H9 (cell line): ENCODE data around the gene RSPH10B. TPM values are rescaled to one million over a fixed set of nuclear protein-coding genes. Genes with fewer than 3 reads are reported as not detected.
"Not testable (repeated sequence)": the region's sequence is repeated elsewhere in the genome, so short reads cannot be mapped to it uniquely, and the experiment has no call there.

Experiments
- DNase-seq: peaks from one replicate; pipeline ENCODE4 v3.0.0-alpha.2; 2017
- H2AFZ ChIP-seq: one replicate; pipeline ENCODE4 v1.6.1; 2013; ENCODE audit warnings: mild to moderate bottlenecking, low read length, control low read depth, moderate library complexity
- H2AK5ac ChIP-seq: 2 replicates; pipeline ENCODE4 v1.6.1; 2013; ENCODE audit warnings: low read length, control low read depth, mixed read lengths; ENCODE audit not compliant: insufficient read length
- H2BK120ac ChIP-seq: one replicate; pipeline ENCODE4 v1.6.1; 2013; ENCODE audit warnings: low read depth, mild to moderate bottlenecking, low read length, control low read depth, inconsistent platforms; ENCODE audit not compliant: poor library complexity, severe bottlenecking
- H2BK12ac ChIP-seq: 2 replicates; pipeline ENCODE4 v1.6.1; 2013; ENCODE audit warnings: low read length, control low read depth, mixed read lengths, low read depth; ENCODE audit not compliant: insufficient read length
- H2BK15ac ChIP-seq: 2 replicates; pipeline ENCODE4 v1.6.1; 2013; ENCODE audit warnings: low read depth, low read length, control low read depth
- H2BK20ac ChIP-seq: one replicate; pipeline ENCODE4 v1.6.1; 2013; ENCODE audit warnings: low read depth, mild to moderate bottlenecking, low read length, control low read depth, inconsistent platforms; ENCODE audit not compliant: poor library complexity, severe bottlenecking
- H2BK5ac ChIP-seq: 2 replicates; pipeline ENCODE4 v1.6.1; 2013; ENCODE audit warnings: low read length, control low read depth, mixed read lengths; ENCODE audit not compliant: insufficient read length
- H3K14ac ChIP-seq: 2 replicates; pipeline ENCODE4 v1.6.1; 2013; ENCODE audit warnings: low read length, control low read depth; ENCODE audit not compliant: insufficient read depth
- H3K18ac ChIP-seq: 2 replicates; pipeline ENCODE4 v1.6.1; 2013; ENCODE audit warnings: low read depth, mild to moderate bottlenecking, mixed read lengths, low read length, control low read depth; ENCODE audit not compliant: insufficient read length
- H3K23ac ChIP-seq: 2 replicates; pipeline ENCODE4 v1.6.1; 2013; ENCODE audit warnings: low read length, control low read depth, mixed read lengths, low read depth; ENCODE audit not compliant: insufficient read length
- H3K23me2 ChIP-seq: 2 replicates; pipeline ENCODE4 v1.6.1; 2013; ENCODE audit warnings: low read depth, mild to moderate bottlenecking, mixed read lengths, low read length, control low read depth; ENCODE audit not compliant: insufficient read length, poor library complexity, severe bottlenecking
- H3K27ac ChIP-seq: 2 replicates; pipeline ENCODE4 v1.5.1; 2013; ENCODE audit warnings: low read length, control low read depth, mixed read lengths, low read depth; ENCODE audit not compliant: insufficient read length
- H3K27me3 ChIP-seq: 2 replicates; pipeline ENCODE4 v1.6.1; 2013; ENCODE audit warnings: low read length, control low read depth, inconsistent platforms; ENCODE audit not compliant: insufficient read depth
- H3K4ac ChIP-seq: 2 replicates; pipeline ENCODE4 v1.6.1; 2013; ENCODE audit warnings: low read depth, mild to moderate bottlenecking, control low read depth, inconsistent platforms, low read length, moderate library complexity
- H3K4me1 ChIP-seq: 2 replicates; pipeline ENCODE4 v1.6.1; 2013; ENCODE audit warnings: low read length, control low read depth, inconsistent platforms; ENCODE audit not compliant: insufficient read depth
- H3K4me2 ChIP-seq: 2 replicates; pipeline ENCODE4 v1.6.1; 2013; ENCODE audit warnings: low read length, control low read depth, mixed read lengths; ENCODE audit not compliant: insufficient read length, insufficient read depth
- H3K56ac ChIP-seq: 2 replicates; pipeline ENCODE4 v1.6.1; 2013; ENCODE audit warnings: low read depth, mild to moderate bottlenecking, mixed read lengths, low read length, control low read depth; ENCODE audit not compliant: insufficient read length
- H3K79me1 ChIP-seq: 2 replicates; pipeline ENCODE4 v1.6.1; 2013; ENCODE audit warnings: low read depth, mild to moderate bottlenecking, moderate library complexity, low read length, control low read depth, inconsistent platforms; ENCODE audit not compliant: insufficient read depth, poor library complexity, severe bottlenecking
- H3K79me2 ChIP-seq: 2 replicates; pipeline ENCODE4 v1.6.1; 2013; ENCODE audit warnings: low read length, control low read depth, inconsistent platforms; ENCODE audit not compliant: insufficient read depth
- H3K9ac ChIP-seq: 2 replicates; pipeline ENCODE4 v1.6.1; 2013; ENCODE audit warnings: low read length, control low read depth, mixed read lengths; ENCODE audit not compliant: insufficient read length; ENCODE audit errors: extremely low read depth
- H3K9me3 ChIP-seq: one replicate; pipeline ENCODE4 v1.6.1; 2013; ENCODE audit warnings: low read depth, low read length, inconsistent platforms; ENCODE audit not compliant: control insufficient read depth
- H3T11ph ChIP-seq: one replicate; pipeline ENCODE4 v1.6.1; 2013; ENCODE audit warnings: mild to moderate bottlenecking, low read length, control low read depth, inconsistent platforms
- H4K20me1 ChIP-seq: one replicate; pipeline ENCODE4 v1.6.1; 2013; ENCODE audit not compliant: control insufficient read depth, insufficient read length, insufficient read depth
- H4K5ac ChIP-seq: 2 replicates; pipeline ENCODE4 v1.6.1; 2013; ENCODE audit warnings: low read depth, mild to moderate bottlenecking, mixed read lengths, low read length, control low read depth; ENCODE audit not compliant: insufficient read length
- H4K8ac ChIP-seq: replicated peaks from 2 replicates; pipeline ENCODE4 v1.6.1; 2013; ENCODE audit warnings: low read length, control low read depth, mixed read lengths, low read depth; ENCODE audit not compliant: insufficient read length
- H4K91ac ChIP-seq: 2 replicates; pipeline ENCODE4 v1.6.1; 2013; ENCODE audit warnings: low read depth, mild to moderate bottlenecking, moderate library complexity, mixed read lengths, low read length, control low read depth; ENCODE audit not compliant: insufficient read length
- H3K27ac Mint-ChIP-seq, 3 experiments: 2 replicates in 2 of 3; 3 replicates in 1 of 3; pipeline ENCODE4 v1.8.0; 2020 to 2021; ENCODE audit warnings: mixed read lengths in 3 of 3, mild to moderate bottlenecking in 1 of 3, moderate library complexity in 1 of 3
- H3K27me3 Mint-ChIP-seq: 2 replicates; pipeline ENCODE4 v1.8.0; 2021; ENCODE audit warnings: low read depth, mild to moderate bottlenecking, moderate library complexity, mixed read lengths
- H3K36me3 Mint-ChIP-seq, 3 experiments: 2 replicates in 2 of 3; 3 replicates in 1 of 3; pipeline ENCODE4 v1.8.0; 2020 to 2021; ENCODE audit warnings: low read depth in 3 of 3, mixed read lengths in 3 of 3; ENCODE audit not compliant: insufficient read depth in 1 of 3
- H3K4me1 Mint-ChIP-seq, 2 experiments: 2 replicates each; pipeline ENCODE4 v1.8.0; 2020; ENCODE audit warnings: mixed read lengths in 2 of 2
- H3K4me3 Mint-ChIP-seq, 2 experiments: 2 replicates in 1 of 2; 3 replicates in 1 of 2; pipeline ENCODE4 v1.8.0; 2020 to 2021; ENCODE audit warnings: mild to moderate bottlenecking in 2 of 2, mixed read lengths in 2 of 2, moderate library complexity in 1 of 2
- H3K9me3 Mint-ChIP-seq, 2 experiments: 2 replicates in 1 of 2; 3 replicates in 1 of 2; pipeline ENCODE4 v1.8.0; 2020; ENCODE audit warnings: mild to moderate bottlenecking in 2 of 2, mixed read lengths in 2 of 2, moderate library complexity in 1 of 2
- WGBS: extraction: QIAGEN DNeasy Blood & Tissue Kit; methylation state at CpG from one replicate; pipeline ENCODE4 v1.1.7; 2013; ENCODE audit warnings: missing lambda C conversion rate, low lambda C conversion rate, mixed read lengths; ENCODE audit not compliant: insufficient read length; ENCODE audit errors: extremely low coverage; 5-methylcytosine and 5-hydroxymethylcytosine counted together
- total RNA-seq: library from RNA; stranded (reverse); gene quantifications from 2 replicates; pipeline ENCODE4 v1.2.1, GENCODE V29; 2021
- TF ChIP-seq, protein P1 (sequence below): fragments of 200-600 bp; sonication (generic); conservative IDR thresholded peaks from 3 replicates; pipeline ENCODE4 v1.8.0; 2021; ENCODE audit warnings: antibody characterized with exemption, mild to moderate bottlenecking

RSPH10B gene
- total RNA-seq, 1 experiment from 2014 or later, result 0.63 TPM

DNA sequence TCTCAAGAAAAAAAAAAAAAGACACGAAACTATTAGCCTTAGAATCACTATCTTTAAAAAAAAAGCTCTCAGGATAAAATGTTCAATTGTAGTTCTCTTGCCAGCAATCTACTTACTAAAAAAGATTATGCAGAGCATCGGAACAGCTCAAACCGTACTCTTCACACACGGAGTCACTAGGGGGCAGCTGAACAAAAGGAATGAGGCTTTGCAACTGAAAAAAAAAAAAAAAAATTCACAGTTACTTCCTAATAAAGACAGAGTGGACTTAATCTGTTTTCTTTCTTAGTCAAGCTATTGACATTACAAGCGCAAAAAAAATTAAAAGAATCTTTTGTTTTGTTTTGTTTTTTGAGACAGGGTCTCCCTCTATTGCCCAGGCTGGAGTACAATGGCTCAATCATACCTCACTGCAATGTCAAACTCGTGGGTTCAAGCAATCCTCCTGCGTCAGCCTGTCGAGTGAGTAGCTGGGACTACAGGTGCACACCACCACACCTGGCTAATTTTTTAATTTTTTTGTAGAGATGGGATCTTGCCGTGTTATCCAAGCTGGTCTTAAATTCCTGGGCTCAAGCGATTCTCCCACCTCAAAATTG, 26.8 kb upstream of the RSPH10B start:
- Histone ChIP-seq H2AFZ (no peak overlapping the region), H3K23me2 (no peaks in the 10 kb centered on the region), H2BK15ac (no peak overlapping the region), H2BK20ac (no peak overlapping the region), H3K27me3 (no peaks in the 10 kb centered on the region), H3K4me2 (no peak overlapping the region), H2AK5ac (no peak overlapping the region), H2BK12ac (no peak overlapping the region), H3K9me3 (no peaks in the 10 kb centered on the region), H3K27ac (no peak overlapping the region), H4K20me1 (no peaks in the 10 kb centered on the region), H4K91ac (no peak overlapping the region), H4K5ac (no peak overlapping the region), H2BK5ac (no peak overlapping the region), H3K79me1 (peaks cover 3% of the 10 kb centered on the region), H3K23ac (no peak overlapping the region), H4K8ac (no peak overlapping the region), H3K56ac (no peak overlapping the region), H3K18ac (no peak overlapping the region), H3K9ac (no peak overlapping the region), H3K4me1 (no peaks in the 10 kb centered on the region), H3K4ac (no peak overlapping the region), H3T11ph (no peak overlapping the region), H3K14ac (no peak overlapping the region), H3K79me2 (no peaks in the 10 kb centered on the region), H2BK120ac (no peak overlapping the region)
- no peak for DNase-seq
- H3K36me3 Mint-ChIP-seq, result peaks cover 34 to 77% (median 75%) of the 10 kb centered on the region in 3 experiments
- H3K9me3 Mint-ChIP-seq, result no peaks in the 10 kb centered on the region
- no peak overlapping the region for H3K4me3 Mint-ChIP-seq
- TF ChIP-seq, protein P1, sequence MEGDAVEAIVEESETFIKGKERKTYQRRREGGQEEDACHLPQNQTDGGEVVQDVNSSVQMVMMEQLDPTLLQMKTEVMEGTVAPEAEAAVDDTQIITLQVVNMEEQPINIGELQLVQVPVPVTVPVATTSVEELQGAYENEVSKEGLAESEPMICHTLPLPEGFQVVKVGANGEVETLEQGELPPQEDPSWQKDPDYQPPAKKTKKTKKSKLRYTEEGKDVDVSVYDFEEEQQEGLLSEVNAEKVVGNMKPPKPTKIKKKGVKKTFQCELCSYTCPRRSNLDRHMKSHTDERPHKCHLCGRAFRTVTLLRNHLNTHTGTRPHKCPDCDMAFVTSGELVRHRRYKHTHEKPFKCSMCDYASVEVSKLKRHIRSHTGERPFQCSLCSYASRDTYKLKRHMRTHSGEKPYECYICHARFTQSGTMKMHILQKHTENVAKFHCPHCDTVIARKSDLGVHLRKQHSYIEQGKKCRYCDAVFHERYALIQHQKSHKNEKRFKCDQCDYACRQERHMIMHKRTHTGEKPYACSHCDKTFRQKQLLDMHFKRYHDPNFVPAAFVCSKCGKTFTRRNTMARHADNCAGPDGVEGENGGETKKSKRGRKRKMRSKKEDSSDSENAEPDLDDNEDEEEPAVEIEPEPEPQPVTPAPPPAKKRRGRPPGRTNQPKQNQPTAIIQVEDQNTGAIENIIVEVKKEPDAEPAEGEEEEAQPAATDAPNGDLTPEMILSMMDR, result peak; percentile 69
- peaks cover 0 to 3% of the 10 kb centered on the region in 2 experiments; a peak in 1 of 4 replicates for H3K4me1 Mint-ChIP-seq
- no peaks in the 10 kb centered on the region for H3K27me3 Mint-ChIP-seq
- no CpG with 5 or more reads among the region's 10 CpGs for WGBS
- peak overlapping the region in 1 of 3 experiments; percentile 55; a peak in 2 of 7 replicates for H3K27ac Mint-ChIP-seq

DNA sequence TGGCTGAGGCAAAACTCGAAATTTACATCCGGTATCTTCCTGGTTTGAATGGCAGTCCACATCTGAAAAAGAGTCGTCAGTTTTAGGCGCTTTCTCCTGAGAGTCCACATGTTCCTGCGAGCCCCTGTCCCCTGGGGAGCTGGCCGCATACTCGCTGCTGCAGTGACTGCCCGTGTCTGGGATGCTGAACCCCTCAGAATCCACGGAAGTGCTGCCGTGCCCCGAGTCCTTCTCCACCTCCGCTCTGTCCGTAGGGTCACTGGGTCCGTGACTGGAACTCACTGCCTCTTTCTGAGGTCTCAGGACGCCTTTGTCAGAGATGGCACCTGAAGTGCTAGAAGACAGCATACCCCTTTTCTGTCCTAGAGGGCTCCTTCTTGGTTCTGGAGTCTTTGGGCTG, 16.6 kb upstream of the RSPH10B start:
- H3K27ac ChIP-seq, H2BK15ac ChIP-seq, H2BK120ac ChIP-seq, H2BK20ac ChIP-seq, H3K4me1 ChIP-seq, H4K91ac ChIP-seq, H3K23me2 ChIP-seq, H3K27me3 ChIP-seq, H3K27me3 Mint-ChIP-seq, H4K8ac ChIP-seq, H3K14ac ChIP-seq, H3K4me1 Mint-ChIP-seq, DNase-seq, H3K9me3 Mint-ChIP-seq, H3T11ph ChIP-seq, H3K23ac ChIP-seq, H3K56ac ChIP-seq, H2AK5ac ChIP-seq, H2AFZ ChIP-seq, H3K27ac Mint-ChIP-seq, H3K4me3 Mint-ChIP-seq, H3K79me2 ChIP-seq, H3K4ac ChIP-seq, H3K9ac ChIP-seq, H3K79me1 ChIP-seq, H4K20me1 ChIP-seq, H2BK5ac ChIP-seq, H3K18ac ChIP-seq, H3K9me3 ChIP-seq, H4K5ac ChIP-seq, H3K4me2 ChIP-seq, H2BK12ac ChIP-seq: not testable (repeated sequence)
- H3K36me3 Mint-ChIP-seq, result peaks cover 19 to 46% (median 42%) of the 10 kb centered on the region in 3 experiments
- WGBS, result no CpG with 5 or more reads among the region's 15 CpGs
